HG03060 (cell line): ENCODE data around the gene CDC45.

ENCODE experiments used
- ATAC-seq: cut with Tn5 transposase; IDR thresholded peaks from one replicate; pipeline ENCODE4 v1.9.1; 2021; ENCODE audit warnings: low read depth, moderate number of reproducible peaks; ENCODE audit not compliant: unreplicated experiment

The CDC45 gene

GRCh38 chr22:19490628-19491230 lies 11.0 kb downstream of the CDC45 start:
- no peak for ATAC-seq

- no peak for ATAC-seq
Measured at GRCh38 chr22:19492504-19493174, 12.9 kb downstream of the CDC45 start.

GRCh38 chr22:19494001-19494560 lies 14.4 kb downstream of the CDC45 start:
- ATAC-seq: no peak

GRCh38 chr22:19494676-19495173 lies 15.0 kb downstream of the CDC45 start:
- no peak for ATAC-seq

GRCh38 chr22:19495562-19496323 lies 16.0 kb downstream of the CDC45 start:
- no peak for ATAC-seq

GRCh38 chr22:19496324-19496630 lies 16.6 kb downstream of the CDC45 start:
- ATAC-seq: no peak

- ATAC-seq: no peak
Measured at GRCh38 chr22:19497245-19497644, 17.5 kb downstream of the CDC45 start.

GRCh38 chr22:19498154-19498865 lies 18.6 kb downstream of the CDC45 start:
- ATAC-seq: no peak

- ATAC-seq: no peak
Measured at GRCh38 chr22:19498866-19499190, 19.1 kb downstream of the CDC45 start.

- no peak for ATAC-seq
Measured at GRCh38 chr22:19499236-19499879, 19.6 kb downstream of the CDC45 start.

- no peak for ATAC-seq
Measured at GRCh38 chr22:19499880-19500242, 20.1 kb downstream of the CDC45 start.

GRCh38 chr22:19501897-19502447 lies 22.3 kb downstream of the CDC45 start:
- ATAC-seq: no peak

- no peak for ATAC-seq
Measured at GRCh38 chr22:19503367-19503766, 23.6 kb downstream of the CDC45 start.

- no peak for ATAC-seq
Measured at GRCh38 chr22:19503869-19504268, 24.1 kb downstream of the CDC45 start.

- no peak for ATAC-seq
Measured at GRCh38 chr22:19504900-19505734, 25.4 kb downstream of the CDC45 start.

GRCh38 chr22:19505735-19506126 lies 26.0 kb downstream of the CDC45 start:
- ATAC-seq: no peak

GRCh38 chr22:19506212-19506611 lies 26.5 kb downstream of the CDC45 start:
- no peak for ATAC-seq

GRCh38 chr22:19507534-19507861 lies 27.8 kb downstream of the CDC45 start:
- ATAC-seq: no peak

GRCh38 chr22:19508024-19508776 lies 28.5 kb downstream of the CDC45 start:
- ATAC-seq: no peak
